ENCODE data around the gene BPIFB3.
"Not testable (repeated sequence)": the region's sequence is repeated elsewhere in the genome, so short reads cannot be mapped to it uniquely, and the experiment has no call there.

BPIFB3 gene

DNA sequence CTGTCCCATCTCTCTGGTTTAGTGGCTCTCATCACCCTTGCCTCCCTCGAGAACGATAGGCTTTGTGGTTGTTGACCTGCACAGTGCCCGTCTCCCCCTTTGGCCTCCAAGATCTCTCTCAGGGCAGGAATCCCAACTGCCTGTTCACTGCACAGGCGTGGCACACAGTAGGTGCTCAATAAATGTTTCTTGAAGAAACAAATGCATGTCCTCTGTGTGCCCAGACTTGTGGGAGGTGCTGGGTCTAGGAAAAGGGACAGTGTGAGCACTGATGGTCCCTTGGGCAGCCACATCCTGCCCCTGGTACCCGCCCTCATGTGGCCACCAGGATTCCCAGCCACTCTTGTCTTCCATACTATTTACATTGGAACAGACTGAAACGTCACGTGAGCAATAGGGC is 24.8 kb upstream of the BPIFB3 start:
- DNase-seq (ENCODE audit: low spot score), result no peak

DNA sequence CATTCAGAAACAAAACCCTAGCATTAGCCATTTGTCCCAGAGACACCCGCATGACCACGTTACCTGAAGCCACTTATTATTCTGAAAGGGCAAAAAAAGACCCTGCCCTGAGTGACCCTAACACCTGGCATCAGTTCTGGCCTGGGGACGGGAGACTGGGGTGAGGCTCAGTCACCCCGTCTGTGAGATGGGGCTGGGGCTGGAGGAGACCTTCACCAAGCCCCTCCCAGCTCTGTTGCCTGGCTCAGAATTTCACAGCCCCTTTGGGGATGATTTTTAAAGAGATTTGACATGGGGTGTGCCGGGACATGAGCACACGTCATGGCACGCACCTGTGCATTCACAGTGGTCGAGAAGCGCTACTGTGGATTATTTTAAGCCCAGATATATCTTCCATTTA is 23.6 kb upstream of the BPIFB3 start:
- DNase-seq (ENCODE audit: low spot score), result no peak

DNA sequence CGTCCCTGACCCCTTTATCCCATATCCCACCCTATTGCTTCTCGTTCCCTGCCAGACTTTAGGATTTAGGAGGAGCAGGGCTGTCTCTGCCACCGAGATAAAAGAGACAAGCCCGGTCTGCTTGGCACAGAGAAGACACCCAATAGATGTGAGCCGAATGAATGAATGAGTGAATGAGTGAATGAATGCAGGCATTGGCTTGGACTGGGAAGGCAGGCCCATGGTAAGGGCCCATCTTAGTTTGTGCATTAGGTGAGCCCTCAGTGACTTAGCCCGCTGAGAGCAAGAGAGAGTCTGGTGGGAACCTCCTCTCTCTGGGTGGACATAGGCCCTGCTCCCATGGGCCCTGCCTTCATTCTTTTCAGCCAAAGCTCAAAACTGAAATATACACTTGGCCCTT is 23.1 kb upstream of the BPIFB3 start:
- DNase-seq (ENCODE audit: low spot score), result no peak

DNA sequence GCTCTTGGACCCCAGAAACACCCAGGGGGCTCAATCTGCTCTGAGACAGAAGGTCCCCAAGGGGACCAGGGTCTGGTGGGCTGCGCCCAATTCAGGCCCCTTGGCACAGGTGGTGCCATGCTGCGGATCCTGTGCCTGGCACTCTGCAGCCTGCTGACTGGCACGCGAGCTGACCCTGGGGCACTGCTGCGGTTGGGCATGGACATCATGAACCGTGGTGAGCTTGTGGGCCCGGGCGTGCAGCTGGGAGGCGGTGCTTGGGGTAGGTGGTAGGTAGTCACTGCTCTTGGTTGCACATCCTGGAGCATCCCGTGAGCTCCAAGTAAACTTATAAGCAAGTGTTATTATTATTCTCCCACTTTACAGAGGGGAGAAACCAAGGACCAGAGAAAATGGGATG is 22.2 kb upstream of the BPIFB3 start, which contains the start of gene BPIFB6:
TSS of gene BPIFB6 (plus strand) at position 118 of the 400 bp plus-strand sequence. CDS start at position 118, 0 bp downstream.
- no peak for DNase-seq (ENCODE audit: low spot score)

DNA sequence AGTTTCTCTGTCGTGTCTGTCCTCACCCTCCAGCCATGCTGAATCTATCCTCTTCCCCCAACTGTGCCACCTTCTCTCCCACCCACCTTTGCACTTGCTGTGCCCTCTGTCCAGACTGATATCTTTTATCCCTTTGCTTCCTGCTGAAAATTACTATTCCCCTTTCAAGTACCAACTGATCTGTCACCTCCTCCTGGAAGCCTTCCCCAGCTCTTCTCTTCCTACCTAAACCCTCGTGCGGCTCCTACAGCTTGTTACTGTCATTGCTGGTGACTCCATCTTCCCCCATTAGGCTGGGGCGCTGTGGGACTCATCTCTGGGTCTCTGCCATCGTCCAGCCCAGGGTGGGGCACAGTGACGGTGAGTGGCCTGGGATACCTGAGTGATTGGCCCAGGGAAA is 21.1 kb upstream of the BPIFB3 start:
- DNase-seq (ENCODE audit: low spot score), result no peak

DNA sequence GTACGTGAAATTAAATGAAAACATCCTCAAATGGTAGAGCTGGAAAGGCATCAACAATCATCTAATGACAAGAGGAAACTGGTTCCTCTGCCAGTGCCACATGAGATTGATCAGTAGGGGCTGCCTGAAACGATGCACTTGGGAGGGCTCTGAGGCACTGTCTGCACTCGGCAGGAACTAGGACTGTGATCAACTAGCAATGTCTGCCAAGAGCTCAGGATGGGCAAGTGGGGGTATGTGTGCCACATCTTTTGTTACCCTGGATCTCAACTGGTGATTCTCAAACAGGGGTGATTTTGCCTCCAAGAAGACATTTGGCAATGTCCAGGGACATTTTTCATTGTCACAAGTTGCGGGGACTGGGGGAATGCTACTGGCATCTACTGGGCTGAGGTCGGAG is 20.3 kb upstream of the BPIFB3 start:
- DNase-seq (ENCODE audit: low spot score), result no peak

DNA sequence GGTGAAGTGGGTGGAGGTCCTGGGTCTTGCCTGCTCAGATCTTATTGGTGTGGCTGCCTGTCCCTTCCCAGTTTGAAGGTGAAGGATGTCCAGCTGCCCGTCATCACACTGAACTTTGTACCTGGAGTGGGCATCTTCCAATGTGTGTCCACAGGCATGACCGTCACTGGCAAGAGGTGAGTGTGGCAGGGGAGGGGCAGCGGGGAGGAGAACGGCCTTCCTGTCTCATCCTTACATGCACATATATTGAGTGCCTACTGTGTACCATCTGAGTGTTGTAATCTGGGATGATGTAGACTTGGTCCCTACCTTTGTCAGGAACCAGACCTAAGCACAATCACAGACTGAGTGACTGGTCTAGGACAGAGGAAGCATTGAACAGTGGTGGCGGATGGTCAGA is 19.6 kb upstream of the BPIFB3 start:
- DNase-seq (ENCODE audit: low spot score), result no peak

DNA sequence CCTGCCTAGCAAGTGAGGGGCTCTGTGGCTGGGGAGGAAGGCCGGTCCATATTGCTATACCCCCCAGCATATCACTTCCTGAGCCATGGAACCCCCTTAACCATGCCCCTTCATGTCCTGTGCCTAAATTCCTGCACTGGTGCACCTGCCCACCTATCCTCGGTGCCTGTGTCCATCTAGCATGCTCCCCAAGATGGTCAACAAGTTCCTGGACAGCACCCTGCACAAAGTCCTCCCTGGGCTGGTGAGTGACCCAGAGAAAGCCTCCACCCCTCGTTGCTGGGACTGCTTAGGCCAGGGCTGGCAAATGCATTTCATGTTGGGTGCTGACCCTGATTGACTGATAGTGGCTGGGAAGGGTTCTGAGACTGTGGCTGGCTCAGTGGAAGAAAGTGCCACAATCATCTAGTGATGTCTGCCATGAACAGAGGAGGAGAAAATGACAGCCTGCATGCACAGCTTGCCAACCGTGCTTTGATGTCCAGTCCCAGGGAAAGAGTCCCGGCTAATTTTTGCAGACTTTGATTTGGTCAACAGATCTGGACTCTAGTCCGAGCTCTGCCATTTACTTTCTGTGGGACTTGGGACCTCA is 18.7 kb upstream of the BPIFB3 start:
- DNase-seq (ENCODE audit: low spot score), result no peak

DNA sequence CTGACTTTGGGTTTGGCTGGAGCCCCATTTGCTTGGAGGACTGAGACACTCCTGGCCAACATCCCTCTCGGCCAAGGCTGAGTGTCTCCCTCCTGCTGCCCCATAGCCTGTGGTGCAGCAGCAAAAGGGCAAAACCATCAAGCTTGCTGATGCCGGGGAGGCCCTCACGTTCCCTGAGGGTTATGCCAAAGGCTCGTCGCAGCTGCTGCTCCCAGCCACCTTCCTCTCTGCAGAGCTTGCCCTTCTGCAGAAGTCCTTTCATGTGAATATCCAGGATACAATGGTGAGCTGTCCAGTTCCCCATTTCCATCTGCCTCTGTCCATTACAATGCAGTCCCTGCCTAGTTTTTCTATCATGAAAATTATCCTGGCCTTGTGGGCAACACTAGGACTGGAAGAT is 16.2 kb upstream of the BPIFB3 start:
- no peak for DNase-seq (ENCODE audit: low spot score)

DNA sequence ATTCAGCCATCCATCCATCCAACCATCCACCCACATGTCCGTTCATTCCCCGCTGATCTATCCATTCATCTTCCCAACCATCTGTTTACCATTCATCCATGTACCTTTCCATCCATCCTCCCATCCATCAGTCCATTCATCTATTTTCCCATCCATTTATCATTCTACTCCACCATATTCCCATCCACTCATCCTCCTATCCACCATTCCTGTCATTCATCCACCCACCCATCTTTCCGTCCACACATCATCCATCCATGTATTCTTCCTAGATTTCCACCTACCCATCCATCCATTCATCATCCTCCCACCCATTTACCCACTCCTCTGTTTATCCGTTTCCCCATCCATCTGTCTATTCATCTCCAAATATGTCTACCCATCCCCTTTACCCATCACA is 15.5 kb upstream of the BPIFB3 start:
- no peak for DNase-seq (ENCODE audit: low spot score)

DNA sequence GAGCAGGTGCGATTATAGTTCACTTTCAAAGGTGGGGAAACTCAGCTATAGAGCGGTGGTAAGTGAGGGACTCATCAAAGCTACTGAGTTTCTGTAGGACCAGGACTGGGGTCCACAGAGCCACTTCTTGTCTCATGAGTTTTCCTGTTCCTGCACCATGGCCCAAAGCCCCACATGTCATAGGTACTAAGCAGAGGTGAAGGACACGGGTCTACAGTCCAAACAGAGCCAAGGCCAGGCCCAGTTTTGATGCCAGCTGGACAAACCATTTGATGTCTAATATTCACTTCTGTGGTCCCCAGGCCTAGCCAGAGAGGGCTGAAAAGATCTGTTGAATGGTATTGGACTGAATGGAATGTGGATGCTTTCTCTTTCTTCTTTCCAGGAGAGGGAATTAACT is 11.3 kb upstream of the BPIFB3 start:
- no peak for DNase-seq (ENCODE audit: low spot score)

DNA sequence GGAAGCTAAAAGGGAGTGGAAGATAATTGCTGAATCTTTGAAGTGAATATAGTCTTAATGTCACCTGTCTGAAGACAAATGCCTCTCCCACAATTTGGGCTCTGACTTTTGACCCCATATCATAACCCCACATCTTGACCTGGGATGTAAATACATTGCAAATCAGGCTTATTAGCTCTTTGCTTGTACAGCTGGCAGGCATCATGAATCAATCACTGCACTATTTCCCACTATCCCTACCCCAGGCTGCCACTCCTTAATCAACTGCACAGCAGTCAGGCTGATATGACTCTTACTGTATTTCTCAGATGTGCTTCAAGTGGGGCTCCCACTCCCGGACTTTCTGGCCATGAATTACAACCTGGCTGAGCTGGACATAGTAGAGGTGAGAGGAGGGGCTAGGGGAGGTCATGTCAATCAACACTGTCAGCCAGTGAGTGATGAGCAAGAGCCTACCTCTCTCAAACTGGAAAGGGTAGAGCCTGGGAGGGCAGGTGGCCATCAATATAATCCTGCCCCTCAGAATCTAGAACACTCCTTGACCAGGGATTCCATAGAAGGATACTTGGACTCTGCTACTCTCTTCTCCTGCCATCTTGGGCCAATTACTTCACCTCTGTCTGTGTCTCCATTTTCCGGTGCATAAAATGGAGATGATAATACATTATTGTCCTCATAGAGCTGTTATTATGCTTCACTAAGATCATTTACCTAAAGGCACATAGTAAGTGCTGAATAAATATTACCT is 10.5 kb upstream of the BPIFB3 start:
- no peak for DNase-seq (ENCODE audit: low spot score)

DNA sequence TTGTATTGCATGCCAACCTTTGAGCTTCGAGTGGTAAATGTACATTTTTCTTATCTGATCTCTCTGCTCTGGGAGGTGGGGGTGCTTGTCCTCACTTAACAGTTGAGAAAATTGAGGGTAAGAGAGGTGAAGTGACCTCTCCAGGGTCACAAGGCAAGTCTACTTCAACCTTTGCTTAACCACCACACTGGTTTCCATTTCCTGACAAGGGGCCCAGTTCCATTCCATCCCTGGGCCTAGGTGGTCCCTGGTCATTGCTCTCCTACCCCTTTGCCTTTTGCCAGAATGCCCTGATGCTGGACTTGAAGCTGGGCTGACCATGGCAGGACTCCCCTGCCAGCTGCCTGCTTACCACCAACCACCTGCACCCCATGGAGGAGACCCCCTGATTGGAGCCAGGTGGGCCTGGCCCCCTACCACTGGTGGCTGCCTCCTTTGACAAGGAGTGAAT is 9.9 kb upstream of the BPIFB3 start:
- no peak for DNase-seq (ENCODE audit: low spot score)

DNA sequence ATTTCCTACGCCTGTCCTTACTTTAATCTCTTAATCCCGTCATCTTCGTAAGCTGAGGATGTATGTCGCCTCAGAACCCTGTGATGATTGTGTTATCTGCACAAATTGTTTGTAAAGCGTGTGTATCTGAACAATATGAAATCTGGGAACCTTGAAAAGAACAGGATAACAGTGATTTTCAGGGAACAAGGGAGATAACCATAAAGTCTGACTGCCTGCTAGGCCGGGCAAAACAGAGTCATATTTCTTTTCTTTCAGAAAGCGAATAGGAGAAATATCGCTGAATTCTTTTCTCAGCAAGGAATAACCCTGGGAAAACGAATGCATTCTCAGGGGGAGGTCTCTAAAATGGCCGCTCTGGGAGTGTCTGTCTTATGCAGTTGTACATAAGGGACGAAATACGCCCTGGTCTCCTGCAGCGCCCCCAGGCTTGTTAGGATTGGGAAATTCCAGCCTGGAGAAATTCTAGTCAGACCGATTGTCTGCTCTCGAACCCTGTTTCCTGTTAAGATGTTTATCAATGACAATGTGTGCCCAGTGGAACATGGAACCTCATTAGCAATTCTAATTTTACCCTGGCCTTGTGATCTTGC is 8.5 kb upstream of the BPIFB3 start:
- DNase-seq (ENCODE audit: low spot score), result not testable (repeated sequence)

DNA sequence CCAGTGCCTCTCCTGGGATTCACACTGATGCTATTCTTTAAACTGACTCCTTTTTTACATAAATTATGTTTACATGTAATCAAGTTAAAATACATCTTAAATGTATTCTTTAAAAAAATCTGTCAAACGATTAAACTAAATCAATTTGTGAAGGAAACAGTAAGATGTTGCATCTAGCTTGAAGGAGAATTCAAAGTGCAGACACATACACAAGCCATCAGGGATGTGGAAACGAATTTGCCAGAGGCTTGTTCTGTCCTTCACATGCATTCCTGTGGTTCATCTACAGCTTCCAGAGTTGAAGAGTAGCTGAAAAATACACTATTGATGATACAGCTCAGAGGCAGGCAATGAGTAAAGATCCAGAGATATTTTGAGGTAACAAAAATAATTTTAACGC is 7.3 kb upstream of the BPIFB3 start:
- DNase-seq (ENCODE audit: low spot score), result no peak

DNA sequence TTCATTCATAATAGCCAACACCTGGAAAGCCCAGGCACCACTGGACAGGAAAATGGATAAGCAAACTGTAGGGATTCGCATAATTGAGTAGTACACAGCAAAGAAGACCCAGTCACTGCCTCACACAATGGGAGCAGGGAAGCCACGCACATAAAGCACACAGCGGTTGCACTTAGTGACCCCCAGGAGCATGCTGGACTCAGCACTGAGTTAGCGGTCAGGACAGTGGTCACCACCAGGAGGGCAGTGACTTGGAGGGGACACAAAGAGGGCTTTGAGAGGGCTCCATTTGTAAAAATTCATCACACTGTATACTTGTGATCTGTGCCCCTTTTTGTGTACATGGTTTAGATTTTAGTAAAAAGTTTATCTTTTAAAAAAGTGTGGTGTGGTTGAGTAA is 2.4 kb upstream of the BPIFB3 start:
- DNase-seq (ENCODE audit: low spot score), result no peak

DNA sequence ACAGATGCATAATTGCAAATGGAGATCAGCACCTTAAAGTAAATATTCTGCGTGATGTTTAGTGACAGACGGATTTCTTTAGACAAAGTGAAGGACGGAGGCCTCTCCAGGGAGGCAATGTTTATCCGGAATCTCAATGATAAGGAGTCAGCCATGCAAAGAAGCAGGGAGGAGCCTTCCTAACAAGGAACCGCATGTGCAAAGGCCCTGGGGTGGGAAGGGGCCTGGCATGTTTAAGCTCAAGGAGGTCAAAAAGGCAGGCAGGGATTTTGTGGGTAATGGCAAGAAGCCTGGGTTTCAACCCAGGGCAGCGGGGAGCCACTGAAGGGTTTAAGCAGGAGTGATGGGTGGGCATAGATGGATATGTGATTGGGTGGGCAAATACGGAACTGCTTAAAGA is 678 bp downstream of the BPIFB3 start:
- DNase-seq (ENCODE audit: low spot score), result no peak

DNA sequence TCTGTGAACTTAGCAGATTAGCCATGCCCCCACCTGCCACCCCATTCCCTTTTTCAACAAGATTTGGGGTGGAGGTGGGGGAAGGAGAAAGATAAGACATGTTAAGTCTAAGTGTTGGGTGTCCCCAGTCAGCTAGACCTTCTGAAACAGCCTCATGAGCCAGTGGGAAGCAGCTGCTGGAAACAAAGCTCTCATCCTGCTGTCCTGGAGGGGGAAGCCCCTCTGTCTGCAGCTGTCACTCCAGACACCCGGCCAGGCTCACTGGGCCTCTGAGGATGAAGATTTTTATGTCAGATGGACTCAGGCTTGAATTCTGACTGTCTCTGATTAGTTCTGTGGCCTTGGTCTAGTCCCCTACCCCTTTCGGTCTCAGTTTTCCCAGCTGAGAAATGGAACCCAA is 1.1 kb downstream of the BPIFB3 start:
- DNase-seq (ENCODE audit: low spot score), result no peak

DNA sequence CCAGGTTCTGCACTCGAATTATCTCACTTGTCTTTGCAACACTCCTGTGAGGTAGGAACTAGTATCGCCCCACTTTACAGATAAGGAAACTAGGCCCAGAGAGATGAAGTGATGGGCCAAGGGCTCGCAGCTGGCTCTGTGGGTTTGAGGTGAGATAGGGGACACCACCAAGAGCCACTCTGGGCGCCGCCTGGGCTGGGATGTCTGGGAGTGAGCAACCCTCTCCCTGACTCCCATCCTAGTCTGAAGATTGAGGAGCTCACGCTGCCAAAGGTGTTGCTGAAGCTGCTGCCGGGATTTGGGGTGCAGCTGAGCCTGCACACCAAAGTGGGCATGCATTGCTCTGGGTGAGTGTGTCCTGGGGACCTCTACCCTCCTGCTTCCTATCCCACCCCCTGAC is 5.4 kb downstream of the BPIFB3 start:
- no peak for DNase-seq (ENCODE audit: low spot score)

DNA sequence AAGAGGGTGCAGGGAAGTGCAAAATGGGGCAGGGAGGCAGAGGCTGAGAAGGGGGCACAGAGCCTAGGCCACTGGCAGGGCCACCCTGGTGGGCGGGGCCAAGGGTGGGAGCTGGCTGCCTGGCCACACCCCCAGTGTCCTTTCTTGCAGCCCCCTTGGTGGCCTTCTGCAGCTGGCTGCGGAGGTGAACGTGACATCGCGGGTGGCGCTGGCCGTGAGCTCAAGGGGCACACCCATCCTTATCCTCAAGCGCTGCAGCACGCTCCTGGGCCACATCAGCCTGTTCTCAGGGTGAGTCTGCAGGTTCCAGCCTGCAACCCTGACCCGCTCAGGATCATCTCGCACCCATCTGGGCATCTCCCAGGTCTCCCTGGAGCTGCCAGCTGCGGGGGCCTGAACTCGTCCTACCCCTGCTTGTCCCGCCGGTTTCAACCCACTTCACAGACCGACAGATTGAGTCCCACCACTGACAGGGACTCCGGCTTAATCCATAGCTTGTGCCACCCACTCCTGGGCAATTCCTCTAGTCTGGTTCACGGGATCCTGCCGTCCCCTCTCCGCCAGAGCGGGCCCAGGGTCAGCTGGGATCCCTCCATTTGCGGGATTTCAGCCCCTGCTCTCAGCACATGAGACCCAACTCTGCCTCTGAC is 6.2 kb downstream of the BPIFB3 start:
- DNase-seq (ENCODE audit: low spot score), result no peak

DNA sequence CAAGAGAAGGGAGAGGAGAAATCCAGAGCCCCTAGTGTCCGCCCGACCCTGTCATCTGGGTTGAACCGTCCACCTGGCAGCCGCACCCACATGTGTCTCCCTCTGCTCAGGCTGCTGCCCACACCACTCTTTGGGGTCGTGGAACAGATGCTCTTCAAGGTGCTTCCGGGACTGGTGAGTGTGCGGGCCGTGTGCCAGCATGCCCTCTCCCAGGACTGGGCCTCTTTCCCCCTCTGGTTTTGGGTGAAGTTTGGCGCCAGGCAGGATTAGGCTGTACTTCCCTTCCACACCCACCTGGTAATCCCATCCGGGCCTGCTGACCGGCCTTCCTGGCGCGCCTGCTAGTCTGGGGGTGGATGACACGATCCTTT is 7.9 kb downstream of the BPIFB3 start:
- no peak for DNase-seq (ENCODE audit: low spot score)

DNA sequence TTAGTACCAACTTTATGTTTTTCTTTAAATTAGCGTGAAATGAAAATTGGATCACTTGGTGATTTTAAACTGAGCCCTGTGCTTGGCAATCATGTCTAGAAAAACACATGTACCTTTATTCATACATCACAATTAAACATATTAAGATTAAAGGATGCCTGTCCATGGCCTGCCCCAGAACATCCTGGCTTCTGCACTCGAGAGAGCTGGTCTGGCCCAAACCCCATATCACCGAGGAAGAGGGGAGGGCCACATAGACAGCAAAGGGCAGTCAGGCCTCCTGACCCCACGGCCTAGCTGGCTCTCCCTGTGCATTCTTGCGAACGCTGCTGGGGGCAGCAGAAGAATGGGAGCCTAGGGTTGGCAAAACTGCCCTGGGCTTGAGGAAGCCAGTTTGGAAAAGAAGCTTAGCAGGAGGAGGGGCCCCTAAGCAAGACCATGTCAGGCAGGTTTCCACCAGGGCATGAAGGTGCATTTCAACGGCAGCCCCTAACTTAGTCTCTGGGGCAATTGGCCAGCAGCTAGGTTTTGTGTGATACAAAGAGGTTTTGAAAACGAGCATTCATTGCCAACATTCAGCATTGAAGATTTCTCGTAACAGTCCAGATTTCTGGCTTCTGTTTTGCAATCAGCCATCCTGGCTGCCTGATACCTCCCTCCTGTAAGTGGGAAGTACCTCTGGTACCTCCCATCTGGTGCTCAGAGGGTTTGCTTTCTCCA is 8.6 kb downstream of the BPIFB3 start:
- no peak for DNase-seq (ENCODE audit: low spot score)

DNA sequence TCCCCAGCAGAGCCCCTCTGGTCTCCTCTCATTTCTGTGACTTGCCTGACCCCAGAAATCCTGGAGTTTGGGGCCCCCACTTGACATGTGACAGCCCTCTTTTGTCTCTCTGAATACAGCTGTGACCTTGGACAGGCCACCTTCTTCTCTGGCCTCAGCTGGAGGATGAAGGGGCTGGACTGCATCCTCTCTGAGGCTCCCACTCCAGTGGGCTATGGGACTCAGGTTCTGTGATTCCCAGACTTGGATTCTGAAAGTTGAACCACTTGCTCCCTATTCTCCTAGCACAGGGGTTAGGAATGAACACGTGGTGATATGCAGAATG is 9.1 kb downstream of the BPIFB3 start:
- DNase-seq (ENCODE audit: low spot score), result no peak

Data from pons (tissue), 1 donor.